ENCODE results near the gene PLPP2. TPM values are rescaled to one million over a fixed set of nuclear protein-coding genes. Genes with fewer than 3 reads are reported as not detected.

The PLPP2 gene
- total and polyA plus RNA-seq, 9 of the 15 experiments (the other 6 are each of a cell fraction or from before 2014, with no cell fraction given) = 0.51 to 4.4 (median 2.2) TPM; not detected in 1

- TF ChIP-seq ZNF318 (IDR thresholded peaks at IDR 0.05; ENCODE audit: borderline replicate concordance in 1 of 2, low read depth in 1 of 2) (no peak), HMBOX1 (IDR thresholded peaks at IDR 0.05) (no peak), SIN3B (IDR thresholded peaks at IDR 0.05; ENCODE audit: low read depth) (no peak), ZNF407 (IDR thresholded peaks at IDR 0.05; ENCODE audit: low read depth) (no peak), NCOR1 (IDR thresholded peaks at IDR 0.05) (no peak), ZKSCAN3 (CRISPR knock-in tag; IDR thresholded peaks at IDR 0.05) (no peak), SMARCB1 (IDR thresholded peaks at IDR 0.05; ENCODE audit: insufficient read length, low read depth) (no peak), ZNF263 (CRISPR knock-in tag; IDR thresholded peaks at IDR 0.05; ENCODE audit: borderline replicate concordance) (0 out of 2 replicates have a peak, but pooled peaks have one; percentile 25), USF2 (CRISPR knock-in tag; IDR thresholded peaks at IDR 0.05) (no peak)
Observed at GRCh38 chr19:292281-292884, 1.2 kb upstream of the PLPP2 start (continued).

Data from K562 (cell line).